NCI-H146 treated with DMSO at 0.1 percent for 48 hours (cell line): Measurements from ENCODE around the gene AIP.
"Not testable (repeated sequence)": the region's sequence is repeated elsewhere in the genome, so short reads cannot be mapped to it uniquely, and the experiment has no call there.

Experiments used
- DNase-seq: peaks from one replicate; lab custom pipeline; 2025; ENCODE audit not compliant: unreplicated experiment; lab: John Stamatoyannopoulos, UW

AIP gene

DNA sequence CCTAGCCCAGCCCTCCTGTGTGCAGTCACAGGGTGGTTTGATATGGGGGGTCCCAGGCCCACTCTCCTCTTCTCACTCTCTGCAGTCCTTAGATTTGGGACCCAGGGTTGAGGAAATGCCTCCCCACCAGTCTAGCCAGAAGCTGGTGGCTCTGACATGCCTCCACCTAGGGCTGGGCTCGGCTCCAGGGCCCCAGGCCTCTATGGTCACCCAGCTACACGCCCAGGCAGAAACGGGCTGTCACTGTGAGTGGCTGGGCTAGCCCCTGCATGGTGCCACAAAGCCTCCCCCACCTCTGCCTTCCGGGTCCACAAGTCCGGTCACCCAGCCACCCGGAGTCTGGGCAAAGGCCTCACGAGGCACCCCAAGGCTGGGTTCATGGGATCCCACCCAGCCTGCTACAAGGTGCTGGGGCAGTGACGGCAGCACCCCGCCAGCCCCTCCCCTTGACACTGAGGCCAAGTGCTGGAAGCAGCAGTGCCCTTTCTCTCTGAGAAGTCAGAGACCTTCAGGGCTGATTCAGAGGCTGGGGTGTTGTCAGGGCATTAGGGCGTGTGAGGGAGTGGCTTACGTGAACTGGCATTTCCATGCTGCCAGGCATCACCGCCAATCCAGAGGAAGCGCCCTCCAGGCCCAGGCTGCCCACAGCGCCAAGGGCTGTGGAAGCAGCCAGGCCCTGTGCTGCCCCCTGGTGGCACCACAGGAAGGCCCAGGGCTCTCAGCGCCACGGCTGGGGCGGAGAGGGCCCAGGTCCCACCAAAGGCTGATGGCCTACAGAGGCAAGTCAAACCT lies 23.0 kb downstream of the AIP start:
- peak; percentile 50 for DNase-seq

DNA sequence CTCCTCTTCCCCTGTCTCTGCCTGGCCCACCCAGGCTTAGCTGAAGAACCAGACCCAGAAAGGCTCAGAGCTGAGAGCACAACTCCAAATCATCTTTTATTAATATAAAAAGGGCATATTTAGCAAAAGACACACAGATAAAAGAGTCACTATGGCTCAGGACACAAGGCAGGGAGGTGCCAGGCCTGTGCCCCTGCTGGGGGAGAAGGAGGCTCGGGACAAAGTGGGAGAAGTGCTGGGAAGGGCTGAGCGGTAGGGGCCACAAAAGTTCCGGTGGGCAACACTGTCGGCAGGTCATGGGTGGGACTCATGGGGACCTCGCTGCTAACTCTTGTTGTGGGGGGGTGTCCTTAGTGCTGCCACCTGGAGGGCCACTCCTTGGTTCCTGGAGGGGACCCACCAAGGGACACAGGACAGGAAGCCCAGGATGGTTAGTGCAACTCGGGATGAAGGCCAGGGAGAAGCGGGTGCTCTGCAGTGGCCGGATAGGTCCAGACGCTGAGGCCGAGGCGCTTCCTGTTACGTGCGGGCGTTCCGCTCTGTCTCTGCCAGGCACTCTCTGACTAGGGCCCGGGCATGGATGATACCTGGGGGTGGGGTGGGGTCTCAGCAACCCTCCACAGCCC lies 23.7 kb downstream of the AIP start:
- DNase-seq, result no peak

DNA sequence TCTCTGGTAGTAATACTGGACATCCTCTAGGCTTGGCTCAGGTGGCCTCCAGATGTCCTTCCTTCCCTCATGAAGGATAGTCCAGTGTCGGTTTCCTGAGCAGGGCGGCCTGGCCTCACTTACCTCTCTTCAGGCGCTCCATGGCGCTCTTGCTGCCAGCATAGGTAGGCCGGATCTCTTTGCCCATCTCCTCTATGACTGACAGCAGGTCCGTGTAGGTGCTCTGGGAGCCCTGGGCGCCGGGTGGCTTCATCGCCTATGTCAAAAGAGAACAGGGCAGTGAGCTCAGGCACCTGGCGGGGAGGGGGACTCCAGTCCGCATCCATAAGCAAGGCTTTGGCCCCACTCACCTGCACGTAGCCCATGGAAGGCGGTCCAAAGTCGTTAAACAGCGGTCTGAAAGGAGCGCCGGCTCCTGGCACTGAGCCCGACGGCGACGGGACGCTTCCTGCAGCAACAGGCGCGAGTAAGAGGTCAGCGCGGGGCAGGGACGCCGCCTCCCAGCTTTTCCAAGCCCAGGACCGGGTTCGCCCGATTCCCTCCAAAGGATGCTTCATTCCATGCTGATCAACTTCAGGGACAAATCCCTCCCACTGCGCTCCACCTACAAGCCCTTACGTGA lies 24.5 kb downstream of the AIP start:
- DNase-seq, result no peak

DNA sequence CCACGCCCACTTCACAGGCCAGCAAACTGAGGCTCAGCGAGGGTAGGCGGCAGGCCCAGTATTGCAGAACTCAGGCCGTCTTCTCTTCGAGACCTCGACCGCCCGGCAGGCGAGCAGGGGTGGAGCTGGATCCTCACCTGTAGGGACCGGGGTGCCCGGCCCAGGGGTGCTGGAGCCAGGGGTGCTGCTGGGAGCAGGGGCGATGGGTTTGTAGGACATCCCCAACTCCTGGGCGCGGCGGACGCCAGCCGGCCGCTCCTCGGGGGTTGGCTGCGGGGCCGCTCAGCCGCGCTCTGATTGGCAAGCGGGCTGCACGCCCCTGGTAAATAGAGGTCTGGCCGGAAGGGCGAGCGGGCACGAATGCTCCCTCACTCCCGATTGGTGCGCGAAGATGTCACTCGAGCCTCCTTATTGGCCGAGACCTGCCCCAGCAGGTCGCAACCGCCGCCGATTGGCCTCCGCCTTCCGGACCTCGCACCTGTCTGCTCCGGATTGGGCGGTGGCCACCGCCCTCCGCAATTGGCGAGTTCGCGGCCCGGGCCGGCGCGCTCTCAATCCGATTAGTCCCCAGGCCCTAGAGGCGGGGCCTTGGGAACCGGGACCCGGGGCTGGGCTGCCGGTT lies 25.1 kb downstream of the AIP start, which contains the start of gene CDK2AP2:
Gene CDK2AP2 (minus strand): TSS at position 299 of the 622 bp plus-strand sequence. CDS start 80 bp downstream, at position 219.
- peak; percentile 99 for DNase-seq

DNA sequence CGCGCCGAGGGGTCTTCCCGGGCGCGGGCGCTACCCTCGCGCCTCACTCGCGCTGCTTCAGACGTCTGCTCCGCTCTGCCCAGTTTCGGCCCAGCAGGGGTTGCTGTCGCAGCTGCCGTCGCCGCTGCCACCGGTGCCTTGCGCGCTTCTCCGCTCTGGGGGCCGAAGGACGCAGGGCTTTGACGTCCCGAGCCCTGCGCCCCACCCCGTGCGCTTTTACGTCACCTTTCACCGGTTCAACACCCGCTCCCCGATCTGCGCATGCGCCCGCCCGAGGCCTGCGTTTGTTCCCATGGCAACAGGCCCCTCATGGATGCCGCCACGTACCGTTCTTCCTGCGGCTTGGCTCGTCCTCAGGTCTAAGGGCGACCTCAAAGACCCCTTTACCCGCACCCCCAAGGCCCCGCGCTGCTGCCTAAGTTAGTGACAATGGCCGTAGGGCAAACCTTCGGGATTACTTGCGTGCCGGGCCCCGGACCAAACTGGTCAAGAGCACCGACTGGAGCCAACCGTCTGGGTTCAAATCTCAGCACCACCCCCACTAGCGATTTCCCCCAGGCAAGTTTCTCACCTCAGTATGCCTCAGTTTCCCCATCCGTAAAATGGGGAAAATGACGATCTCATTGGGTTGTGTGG lies 25.8 kb downstream of the AIP start:
- peak; percentile 98 for DNase-seq

DNA sequence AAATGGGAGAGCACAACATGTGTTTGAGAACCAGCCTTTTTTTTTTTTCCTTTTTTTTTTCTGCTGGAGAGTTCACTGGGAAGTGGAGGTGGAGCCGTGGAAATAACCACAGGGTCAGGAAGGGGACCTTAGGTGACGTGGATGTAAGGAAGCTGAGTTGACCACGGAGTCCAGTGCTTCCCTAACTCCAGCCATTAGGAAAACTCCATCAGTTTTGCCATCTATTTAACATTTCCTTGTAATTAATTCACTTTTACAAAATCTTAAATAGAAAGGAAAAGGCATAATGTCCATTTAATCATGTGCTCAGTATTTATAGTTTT lies 27.2 kb downstream of the AIP start:
- DNase-seq, result no peak

DNA sequence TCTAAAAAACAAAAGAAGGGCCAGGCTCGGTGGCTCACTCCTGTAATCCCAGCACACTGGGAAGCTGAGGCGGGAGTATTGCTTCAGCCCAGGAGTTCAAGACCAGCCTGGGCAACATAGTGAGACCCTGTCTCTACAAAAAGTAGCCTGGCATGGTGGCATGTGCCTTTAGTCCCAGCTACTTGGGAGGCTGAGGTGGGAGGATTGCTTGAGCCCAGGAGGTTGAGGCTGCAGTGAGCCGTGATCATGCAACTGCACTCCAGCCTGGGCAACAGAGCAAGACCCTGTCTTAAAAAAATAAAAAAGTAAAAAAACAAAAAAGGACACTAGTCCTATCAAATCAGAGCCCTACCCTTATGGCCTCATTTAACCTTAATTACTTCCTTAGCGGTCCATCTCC lies 28.7 kb downstream of the AIP start:
- not testable (repeated sequence) for DNase-seq

DNA sequence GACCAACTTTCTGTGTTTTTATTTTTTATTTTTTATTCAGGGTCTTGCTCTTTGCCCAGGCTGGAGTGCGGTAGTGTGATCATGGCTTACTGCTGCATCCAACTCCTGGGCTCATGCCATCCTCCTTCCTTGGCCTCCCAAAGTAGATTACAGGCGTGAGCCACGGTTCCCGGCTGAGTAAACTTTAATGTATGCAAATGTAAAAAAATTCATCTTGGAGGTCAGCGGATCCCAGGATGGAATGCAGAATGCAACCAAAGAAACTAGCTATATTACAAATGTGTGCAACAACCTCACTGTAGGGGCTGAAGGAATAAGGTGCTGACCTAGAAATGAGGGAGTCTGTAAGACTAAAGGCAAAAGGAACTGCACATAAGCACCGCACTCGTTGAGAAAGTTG lies 31.3 kb downstream of the AIP start:
- DNase-seq, result no peak

DNA sequence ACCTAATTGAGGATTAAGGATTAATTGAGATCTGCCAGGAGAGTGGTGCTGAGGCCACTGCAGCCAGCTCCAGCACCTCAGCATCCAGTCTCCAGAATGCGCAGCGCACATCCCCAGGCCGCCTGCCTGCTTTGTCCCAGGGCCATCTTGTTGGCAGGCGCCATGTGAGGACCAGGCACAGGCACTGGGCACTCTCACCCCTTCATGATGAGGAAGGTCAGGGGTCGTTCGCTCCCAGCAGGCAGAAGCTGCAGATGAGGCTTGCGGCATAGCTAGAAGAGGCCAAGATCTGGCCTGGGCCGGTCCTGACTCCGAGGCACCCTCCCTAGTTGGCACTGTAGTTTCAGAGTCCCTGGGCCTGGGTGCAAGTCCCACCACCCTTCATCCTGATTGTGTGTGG lies 34.0 kb downstream of the AIP start:
- no peak for DNase-seq

DNA sequence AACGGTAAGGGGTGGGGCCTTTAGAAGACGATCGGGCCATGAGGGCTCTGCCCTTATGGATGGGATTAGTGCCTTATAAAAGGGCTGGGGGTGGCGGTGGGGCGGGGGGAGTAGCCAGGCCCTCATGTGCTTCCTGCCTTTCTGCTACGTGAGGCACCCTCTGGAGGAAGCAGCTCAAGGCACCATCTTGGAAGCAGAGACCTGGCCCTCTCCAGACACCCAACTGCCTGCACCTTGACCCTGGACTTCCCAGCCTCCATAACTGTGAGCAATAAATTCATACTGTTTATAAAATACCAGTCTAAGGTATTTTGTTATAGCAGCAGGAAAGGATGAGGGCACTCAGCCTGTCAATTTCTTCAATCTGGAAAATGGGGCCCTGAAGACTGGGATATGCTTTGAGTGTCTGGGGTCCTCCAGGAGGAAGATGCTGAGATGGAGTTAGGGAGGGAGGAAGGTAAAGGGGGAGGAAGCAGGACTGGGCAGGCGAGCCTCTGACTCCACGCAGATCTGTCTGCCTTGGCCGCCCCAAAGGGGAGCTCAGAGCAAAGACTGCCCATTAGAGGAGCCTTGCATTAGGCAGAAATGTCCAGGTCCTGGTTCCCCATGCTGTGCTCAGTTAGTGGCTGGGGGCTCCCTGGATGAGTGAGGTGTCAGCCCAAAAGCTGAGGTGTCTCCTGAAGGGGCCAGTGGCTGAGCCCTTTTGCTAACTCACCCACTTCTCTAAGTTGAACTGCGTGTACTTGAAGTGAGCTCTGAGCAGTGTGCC lies 35.1 kb downstream of the AIP start:
- DNase-seq, result no peak

DNA sequence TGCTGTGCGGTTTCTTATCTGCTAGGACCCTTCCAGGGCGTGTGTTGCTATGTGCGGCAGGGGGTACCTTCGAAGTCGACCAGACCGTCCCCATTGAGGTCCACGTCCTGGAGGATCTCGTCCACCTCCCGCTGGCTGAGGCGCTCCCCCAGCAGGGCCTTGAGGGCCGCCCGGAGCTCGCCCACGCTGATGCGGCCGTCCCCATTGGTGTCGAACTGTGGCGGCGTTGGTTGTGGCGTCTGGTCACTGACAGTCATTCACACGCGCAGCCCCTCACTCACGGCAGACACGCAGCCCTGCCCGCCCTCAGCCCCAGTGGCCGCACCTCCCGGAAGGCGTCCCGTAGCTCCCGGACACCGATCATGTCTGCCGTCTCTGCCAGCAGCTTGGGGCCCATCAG lies 36.9 kb downstream of the AIP start:
- DNase-seq, result no peak

DNA sequence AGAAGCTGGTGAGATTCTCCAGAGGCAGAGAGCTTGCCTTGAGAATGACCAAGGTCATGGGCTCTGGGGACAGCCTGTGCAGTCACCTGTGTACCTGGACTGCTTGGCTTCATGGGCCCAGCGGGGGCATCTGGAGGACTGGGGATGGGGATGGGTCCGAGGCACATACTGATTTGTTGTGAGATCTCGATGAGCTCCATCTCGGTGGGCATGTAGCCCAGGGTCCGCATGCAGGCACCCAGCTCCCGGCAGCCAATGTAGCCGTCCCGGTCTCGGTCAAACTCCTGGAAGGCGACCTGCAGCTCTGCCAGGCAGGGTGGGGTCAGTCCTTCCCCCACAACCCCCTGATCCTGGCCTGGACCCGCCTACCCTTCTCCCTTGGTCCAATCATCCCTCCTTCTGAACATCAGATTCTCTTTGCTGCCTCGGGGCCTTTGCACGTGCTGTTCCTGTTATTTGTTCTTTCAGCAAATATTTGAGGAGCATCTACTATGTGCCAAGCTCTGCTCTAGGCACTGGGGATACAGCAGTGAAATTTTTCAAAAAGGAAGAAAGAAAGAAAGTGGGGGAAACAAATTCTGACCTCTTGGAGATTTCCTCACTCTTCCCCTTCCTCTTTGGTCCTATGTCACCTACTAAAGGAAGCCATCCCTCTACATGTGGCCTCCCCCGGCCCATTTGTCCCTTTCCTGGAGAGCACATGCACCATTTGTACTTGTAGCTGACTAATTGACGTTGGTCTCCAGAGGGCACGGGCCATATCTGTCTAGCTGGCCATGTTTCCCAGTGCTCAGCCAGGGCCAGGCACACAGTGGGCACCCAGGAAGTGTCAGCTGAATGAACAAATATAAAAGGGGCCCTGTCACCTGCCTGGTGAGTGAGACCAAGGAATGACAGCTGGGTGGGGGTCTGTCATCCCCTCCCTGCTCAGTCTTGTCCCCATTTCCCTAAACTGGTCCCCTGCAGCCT lies 38.3 kb downstream of the AIP start:
- DNase-seq, result no peak

DNA sequence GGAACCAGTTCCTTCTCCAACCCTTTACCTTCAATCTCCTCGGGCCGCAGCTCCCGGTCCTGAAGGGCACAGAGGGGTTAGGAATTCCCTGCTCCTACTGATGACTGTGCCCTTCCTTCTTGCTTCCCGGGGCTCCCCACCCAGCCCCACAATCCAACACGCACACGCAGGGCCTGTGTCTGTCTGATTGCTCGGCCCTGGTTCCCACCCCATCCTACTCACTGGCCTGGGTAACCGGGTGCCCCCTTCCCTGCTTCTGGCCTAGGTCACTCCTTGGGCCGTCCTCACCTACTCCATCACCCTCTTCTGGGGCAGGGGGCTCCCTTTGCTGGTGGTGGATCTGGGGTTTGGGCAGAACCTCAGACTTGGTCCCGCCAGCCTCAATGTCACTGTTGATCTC lies 39.1 kb downstream of the AIP start:
- no peak for DNase-seq

DNA sequence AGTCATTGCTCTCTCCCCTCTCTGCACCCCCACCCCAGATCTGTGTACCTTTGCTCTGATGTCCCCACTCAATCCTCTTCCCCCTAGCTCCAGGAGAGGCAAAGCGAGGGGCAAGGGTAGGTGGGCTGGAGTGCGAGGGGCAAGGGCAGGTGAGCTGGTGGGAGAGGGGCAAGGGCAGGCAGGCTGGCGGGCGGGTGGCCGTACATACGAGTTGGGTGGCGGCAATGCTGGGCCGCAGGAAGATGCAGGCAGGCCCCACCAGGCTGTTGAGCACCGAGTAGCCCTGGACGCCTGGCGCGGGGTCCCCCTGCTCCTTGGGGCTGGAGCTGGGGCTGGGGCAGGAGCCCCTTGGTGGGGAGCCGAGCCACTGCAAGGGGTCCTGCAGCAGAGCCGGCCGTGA lies 39.5 kb downstream of the AIP start:
- no peak for DNase-seq

DNA sequence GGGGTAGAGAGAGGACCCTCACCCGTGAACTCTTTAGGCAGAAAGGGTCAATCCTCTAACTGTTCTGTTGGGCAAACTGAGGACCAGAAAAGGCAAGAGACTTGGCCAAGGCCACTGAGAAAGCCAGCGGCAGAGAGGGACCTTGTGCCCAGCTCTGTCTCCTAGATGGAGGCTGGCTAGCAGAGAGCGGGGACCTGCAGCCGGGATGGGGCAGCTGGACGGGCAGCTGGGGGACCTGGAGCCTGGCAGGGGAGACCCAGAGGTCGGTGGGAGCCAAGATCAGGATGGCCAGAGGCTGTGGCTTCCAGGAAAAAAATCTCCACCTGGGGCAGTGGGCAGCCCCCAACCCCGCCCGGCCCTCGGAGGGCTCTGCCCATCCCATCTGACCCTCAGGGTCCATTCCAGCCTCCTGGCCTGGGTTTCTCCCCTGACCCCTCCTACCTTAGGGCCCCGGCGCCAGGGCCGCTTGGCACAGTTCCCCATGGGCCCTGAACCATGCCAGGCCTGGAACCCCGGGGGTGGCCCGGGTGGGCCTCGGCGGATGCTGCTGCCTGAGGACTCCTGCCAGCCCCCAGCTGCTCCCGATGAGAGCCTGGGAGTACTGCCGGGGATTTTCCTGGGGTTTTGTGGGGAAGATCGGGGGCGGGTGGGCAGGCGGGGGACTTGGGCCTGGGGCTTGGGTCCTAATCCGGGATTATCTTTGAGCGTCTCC lies 40.2 kb downstream of the AIP start, which contains the start of gene CABP2:
Gene CABP2 (minus strand): TSS at position 603 of the 712 bp plus-strand sequence. CDS start 120 bp downstream, at position 483.
- no peak for DNase-seq

DNA sequence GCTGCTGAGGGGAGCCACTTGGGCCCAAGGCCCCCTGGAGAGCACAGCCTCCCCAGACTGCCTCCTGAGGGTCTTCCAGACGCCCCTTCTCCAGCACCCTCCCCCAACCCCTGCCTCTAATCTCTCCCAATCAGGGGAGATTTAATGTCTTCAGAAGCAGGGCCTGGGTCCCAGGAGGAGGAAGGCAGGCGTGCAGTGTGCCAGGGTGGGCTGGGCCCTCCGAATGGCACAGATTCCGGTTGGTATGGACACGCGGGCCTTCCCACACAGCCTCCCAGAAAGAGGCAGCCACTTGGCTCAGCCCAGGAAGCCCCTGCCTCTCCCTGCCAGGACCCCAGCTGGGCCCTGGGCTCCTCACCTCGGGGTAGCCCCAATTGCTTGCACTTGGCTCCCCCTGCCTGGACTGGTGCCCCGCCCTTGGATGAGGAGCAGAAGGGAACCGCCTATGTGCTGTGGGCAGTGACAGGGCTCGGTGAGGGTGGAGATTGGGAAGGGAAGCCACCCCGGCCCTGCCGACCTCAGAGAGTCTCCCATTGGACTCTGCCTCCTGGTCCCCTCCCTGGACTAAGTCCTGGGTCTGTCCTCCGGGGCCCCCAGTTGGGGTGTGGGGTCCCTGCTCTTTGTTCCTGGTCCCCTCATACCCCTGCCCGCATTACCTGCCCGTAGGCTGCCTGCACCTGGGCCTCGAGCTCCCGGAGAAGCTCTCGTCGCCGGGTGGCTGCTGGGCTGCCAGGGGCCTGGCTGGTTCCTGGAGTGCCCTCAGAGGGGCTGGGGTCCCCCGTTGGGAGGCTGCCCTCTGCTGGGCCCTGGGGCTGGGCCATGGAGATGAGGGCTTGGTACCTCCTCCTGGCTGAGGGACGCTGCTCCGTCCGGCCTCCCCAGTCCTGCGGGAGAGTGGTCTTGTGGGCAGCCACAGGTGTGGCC lies 41.0 kb downstream of the AIP start:
- DNase-seq, result no peak

DNA sequence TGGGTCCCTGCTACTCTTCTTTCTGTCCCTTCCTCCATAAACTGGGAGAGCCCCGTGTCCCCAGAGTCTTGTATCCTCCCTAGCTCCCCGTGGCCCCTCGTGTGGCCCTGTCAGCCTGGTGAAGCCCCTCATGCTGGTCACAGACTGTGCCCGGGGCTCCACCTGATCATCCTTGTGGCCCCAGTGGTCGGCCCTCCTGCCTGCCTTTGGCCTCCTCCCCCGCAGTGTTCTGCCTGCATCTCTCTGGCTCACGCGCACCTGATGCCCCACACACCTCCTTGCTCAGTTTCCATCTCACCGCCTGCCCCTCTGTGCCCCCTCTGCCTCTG lies 41.6 kb downstream of the AIP start:
- no peak for DNase-seq
